Vagina (tissue), 2 donors: ENCODE data around the gene TJP3. TPM values are rescaled to one million over a fixed set of nuclear protein-coding genes. Genes with fewer than 3 reads are reported as not detected.

ENCODE experiments used
- DNase-seq, 2 donors: peaks; one replicate each; pipeline ENCODE4 v3.0.0-alpha.2; 2017; ENCODE audit errors: extremely low spot score in 2 of 2
- H3K27ac ChIP-seq: fragments of 200-600 bp; sonication (generic); one replicate; pipeline ENCODE4 v1.5.1; 2019
- H3K27me3 ChIP-seq: fragments of 200-600 bp; sonication (generic); one replicate; pipeline ENCODE4 v1.5.1; 2019
- H3K36me3 ChIP-seq, 2 donors: fragments of 200-600 bp; sonication (generic); one replicate each; pipeline ENCODE4 v1.5.1; 2017 to 2019
- H3K4me1 ChIP-seq: fragments of 200-600 bp; sonication (generic); one replicate; pipeline ENCODE4 v1.5.1; 2019
- H3K4me3 ChIP-seq, 2 donors: fragments of 200-600 bp; sonication (generic); 1 replicate in 1 of 2; 2 replicates in 1 of 2; pipeline ENCODE4 v1.5.1; 2016 to 2019
- H3K9me3 ChIP-seq: fragments of 200-600 bp; sonication (generic); one replicate; pipeline ENCODE4 v1.5.1; 2019
- CTCF ChIP-seq, 3 experiments: fragments of 450-650 bp in 2 of 3; fragments of 200-600 bp in 1 of 3; sonication (generic) in 1 of 3; IDR thresholded peaks; one replicate each; pipeline ENCODE4 v1.5.1; 2017 to 2019; ENCODE audit warnings: antibody characterized with exemption in 3 of 3, mild to moderate bottlenecking in 2 of 3, moderate library complexity in 2 of 3
- POLR2A ChIP-seq, 2 donors: fragments of 450-650 bp; IDR thresholded peaks; one replicate each; pipeline ENCODE4 v1.6.1; 2017; ENCODE audit warnings: antibody characterized with exemption in 2 of 2, mild to moderate bottlenecking in 2 of 2, moderate library complexity in 2 of 2
- POLR2AphosphoS5 ChIP-seq, 2 donors: sonication (generic); formaldehyde crosslinking; IDR thresholded peaks; one replicate each; pipeline ENCODE4 v1.9.0; 2017; ENCODE audit warnings: antibody characterized with exemption in 2 of 2, mild to moderate bottlenecking in 2 of 2, low read depth in 1 of 2; ENCODE audit not compliant: insufficient read depth in 1 of 2
- intact Hi-C: fragments of 100-400 bp; cut with DNase I; formaldehyde crosslinking; loops from one replicate; pipeline ENCODE4 v1.15.1; 2023
- total RNA-seq: library from RNA; depleted of rRNA; stranded (reverse); fragments of >200 nt; gene quantifications from one replicate; pipeline ENCODE4 v1.2.3, GENCODE V29; 2016

TJP3 gene
- total RNA-seq, 1 donor from 2014 or later, result 17.7 TPM

- Histone ChIP-seq H3K9me3 (no peaks in the 10 kb centered on the region), H3K27me3 (no peaks in the 10 kb centered on the region), H3K36me3 (no peaks in the 10 kb centered on the region), H3K4me1 (peaks cover 10% of the 10 kb centered on the region), H3K27ac (no peak overlapping the region), H3K4me3 (no peak overlapping the region)
- TF ChIP-seq POLR2A (IDR thresholded peaks at IDR 0.05), result no peak
- TF ChIP-seq POLR2AphosphoS5 (IDR thresholded peaks at IDR 0.05; ENCODE audit: insufficient read depth in 1 of 2, low read depth in 1 of 2), result no peak
- TF ChIP-seq CTCF (IDR thresholded peaks at IDR 0.05), result no peak
- intact Hi-C loops, result loop anchor here (10.0 kb wide), 1 partner anchor 163 kb away; no protein-coding TSS in a partner anchor
- no peak for DNase-seq
Measured at GRCh38 chr19:3707868-3708206, 347 bp upstream of the TJP3 start.

GRCh38 chr19:3710265-3710812, 2.2 kb downstream of the TJP3 start:
- Histone ChIP-seq H3K27ac (no peak overlapping the region), H3K36me3 (no peaks in the 10 kb centered on the region), H3K4me3 (no peak overlapping the region), H3K4me1 (peaks cover 16% of the 10 kb centered on the region), H3K27me3 (no peaks in the 10 kb centered on the region), H3K9me3 (no peaks in the 10 kb centered on the region)
- no peak for TF ChIP-seq POLR2AphosphoS5 (IDR thresholded peaks at IDR 0.05; ENCODE audit: insufficient read depth in 1 of 2, low read depth in 1 of 2)
- no peak for TF ChIP-seq POLR2A (IDR thresholded peaks at IDR 0.05)
- no peak for TF ChIP-seq CTCF (IDR thresholded peaks at IDR 0.05)
- intact Hi-C loops, result no loop called here
- DNase-seq, result no peak

- Histone ChIP-seq H3K4me1 (peaks cover 16% of the 10 kb centered on the region), H3K9me3 (no peaks in the 10 kb centered on the region), H3K27ac (no peak overlapping the region), H3K4me3 (no peak overlapping the region), H3K36me3 (no peaks in the 10 kb centered on the region), H3K27me3 (no peaks in the 10 kb centered on the region)
- no peak for TF ChIP-seq POLR2AphosphoS5 (IDR thresholded peaks at IDR 0.05; ENCODE audit: insufficient read depth in 1 of 2, low read depth in 1 of 2)
- DNase-seq, result no peak
- intact Hi-C loops, result no loop called here
Measured at GRCh38 chr19:3712663-3713611, 4.8 kb downstream of the TJP3 start.

GRCh38 chr19:3716147-3716668, 8.0 kb downstream of the TJP3 start:
- no peak overlapping the region for H3K27ac ChIP-seq
- intact Hi-C loops, result no loop called here
- no peaks in the 10 kb centered on the region for H3K36me3 ChIP-seq
- H3K9me3 ChIP-seq, result no peaks in the 10 kb centered on the region
- no peak for DNase-seq
- TF ChIP-seq POLR2A (IDR thresholded peaks at IDR 0.05), result no peak
- no peak for TF ChIP-seq POLR2AphosphoS5 (IDR thresholded peaks at IDR 0.05; ENCODE audit: insufficient read depth in 1 of 2, low read depth in 1 of 2)
- TF ChIP-seq CTCF (IDR thresholded peaks at IDR 0.05), result no peak
- H3K4me1 ChIP-seq, result peaks cover 13% of the 10 kb centered on the region
- H3K27me3 ChIP-seq, result no peaks in the 10 kb centered on the region
- no peak overlapping the region for H3K4me3 ChIP-seq

- Histone ChIP-seq H3K4me3 (no peak overlapping the region), H3K9me3 (no peaks in the 10 kb centered on the region), H3K27ac (no peak overlapping the region), H3K36me3 (no peaks in the 10 kb centered on the region), H3K4me1 (peaks cover 12% of the 10 kb centered on the region), H3K27me3 (peaks cover 6% of the 10 kb centered on the region)
- intact Hi-C loops, result no loop called here
- no peak for DNase-seq
- TF ChIP-seq POLR2A (IDR thresholded peaks at IDR 0.05) (no peak), CTCF (IDR thresholded peaks at IDR 0.05) (no peak), POLR2AphosphoS5 (IDR thresholded peaks at IDR 0.05; ENCODE audit: insufficient read depth in 1 of 2, low read depth in 1 of 2) (no peak)
Measured at GRCh38 chr19:3719868-3720267, 11.7 kb downstream of the TJP3 start.
